ENCODE results near the gene CRISP1. TPM values are rescaled to one million over a fixed set of nuclear protein-coding genes. Genes with fewer than 3 reads are reported as not detected.

The CRISP1 gene
- total and polyA plus RNA-seq, 2 donors (not counting 3 experiments of a cell fraction or from before 2014, with no cell fraction given), result not detected

GRCh38 chr6:49915035-49915434 is 48.7 kb upstream of the CRISP1 start:
- FAIRE-seq (no peak), DNase-seq (ENCODE audit: low read depth, low spot score) (no peak)
- ChIA-PET CTCF (no interaction called here), POLR2A (no interaction called here)
- intact Hi-C loops (cut with micrococcal nuclease) (no loop called here), dilution Hi-C loops (cut with MboI; ENCODE audit: extremely low pct_ligation_motif_present, low sequenced_read_pairs) (no loop called here)
- Histone ChIP-seq H3K9me1 (replicated peaks; ENCODE audit: control insufficient read depth, extremely low read depth, insufficient read depth, low read length) (no peaks in the 10 kb centered on the region), H2AFZ (ENCODE audit: low read depth, low read length) (no peak overlapping the region), H3K27ac (ENCODE audit: insufficient read depth, low read depth, low read length) (no peak overlapping the region), H3K9ac (replicated peaks; ENCODE audit: extremely low read depth, insufficient read depth, low read length) (no peak overlapping the region), H3K4me3 (replicated peaks in 1 of 3; ENCODE audit: insufficient read depth in 1 of 3, low read depth in 1 of 3, low read length in 3 of 3) (no peak overlapping the region), H3K9me3 (replicated peaks; ENCODE audit: control insufficient read depth, insufficient read depth, low read length) (no peaks in the 10 kb centered on the region), H4K20me1 (replicated peaks; ENCODE audit: control insufficient read depth, extremely low read depth, insufficient read depth, low read length) (no peaks in the 10 kb centered on the region), H3K4me2 (ENCODE audit: insufficient read depth, low read length) (no peak overlapping the region), H3K79me2 (ENCODE audit: control insufficient read depth, insufficient read depth, low read length) (no peaks in the 10 kb centered on the region), H3K4me1 (ENCODE audit: control insufficient read depth, extremely low read depth, insufficient read depth, low read length) (no peaks in the 10 kb centered on the region), H3K36me3 (ENCODE audit: control insufficient read depth in 2 of 2, extremely low read depth in 1 of 2, insufficient read depth in 2 of 2, low read length in 2 of 2) (no peaks in the 10 kb centered on the region), H3K27me3 (ENCODE audit: control insufficient read depth in 2 of 2, insufficient read depth in 2 of 2, low read length in 2 of 2) (no peaks in the 10 kb centered on the region)
- BruUV-seq (replicated peaks), result no TSS peak
- TF ChIP-seq CTCF (IDR thresholded peaks at IDR 0.05; ENCODE audit: extremely low read depth in 1 of 2, insufficient read depth in 1 of 2, low read depth in 1 of 2, low read length in 2 of 2) (no peak), POLR2AphosphoS5 (IDR thresholded peaks at IDR 0.05; ENCODE audit: insufficient read depth, low read depth, low read length) (no peak), MAX (IDR thresholded peaks at IDR 0.05; ENCODE audit: insufficient read depth, insufficient read length) (no peak), EZH2 (IDR thresholded peaks at IDR 0.05; ENCODE audit: borderline replicate concordance, low read depth, low read length, severe bottlenecking) (no peak), GATA2 (IDR thresholded peaks at IDR 0.05; ENCODE audit: insufficient read depth, insufficient read length, low read depth, low read length) (no peak), MYC (IDR thresholded peaks at IDR 0.05; ENCODE audit: low read depth, low read length) (no peak), FOS (IDR thresholded peaks at IDR 0.05; ENCODE audit: borderline replicate concordance, insufficient read depth, low read length) (no peak), POLR2A (IDR thresholded peaks at IDR 0.05; ENCODE audit: low read depth, low read length) (no peak), JUN (IDR thresholded peaks at IDR 0.05; ENCODE audit: borderline replicate concordance, insufficient read depth, insufficient read length, low read depth) (no peak)

Data from endothelial cell of umbilical vein (primary cell).